Ovary (tissue), 9 donors: ENCODE measurements around the gene GALNT13. TPM values are rescaled to one million over a fixed set of nuclear protein-coding genes. Genes with fewer than 3 reads are reported as not detected.

Source experiments
- DNase-seq, 5 donors: peaks; one replicate each; pipeline ENCODE4 v3.0.0-alpha.2; 2019 to 2020
- H3K27ac ChIP-seq, 2 donors: fragments of 200-600 bp; one replicate each; pipeline versions ENCODE4 v1.5.1 to v1.8.0; 2019 to 2022
- H3K27me3 ChIP-seq: fragments of 200-600 bp; one replicate; pipeline ENCODE4 v1.8.0; 2022
- H3K36me3 ChIP-seq: fragments of 200-600 bp; sonication (generic); one replicate; pipeline ENCODE4 v1.5.1; 2019
- H3K4me1 ChIP-seq: one replicate; pipeline ENCODE4 v1.8.1; 2013; ENCODE audit warnings: mild to moderate bottlenecking, moderate library complexity; ENCODE audit not compliant: insufficient read depth
- H3K4me3 ChIP-seq: fragments of 200-600 bp; sonication (generic); one replicate; pipeline ENCODE4 v1.5.1; 2017
- H3K9me3 ChIP-seq, 2 donors: fragments of 200-600 bp in 1 of 2; sonication (generic) in 1 of 2; one replicate each; pipeline versions ENCODE4 v1.5.1 to v1.8.1; 2013 to 2019; ENCODE audit warnings: mild to moderate bottlenecking in 1 of 2, moderate library complexity in 1 of 2
- EP300 ChIP-seq: sonication (generic); formaldehyde crosslinking; IDR thresholded peaks from one replicate; pipeline ENCODE4 v1.6.1; 2017; ENCODE audit warnings: antibody characterized with exemption
- POLR2A ChIP-seq: fragments of 450-650 bp; IDR thresholded peaks from one replicate; pipeline ENCODE4 v1.6.1; 2017; ENCODE audit warnings: antibody characterized with exemption, mild to moderate bottlenecking, moderate library complexity
- WGBS, 3 donors: extraction: QIAGEN DNeasy Blood & Tissue Kit in 1 of 3; methylation state at CpG; one replicate each; pipeline versions ENCODE4 v1.1.5 to v1.1.7; 2013 to 2017; 5-methylcytosine and 5-hydroxymethylcytosine counted together
- intact Hi-C, 4 donors: fragments of 100-400 bp; cut with DNase I; formaldehyde crosslinking; loops; one replicate each; pipeline versions ENCODE4 v1.11.0 to v1.15.1; 2022 to 2023
- polyA plus RNA-seq, 2 donors: library from polyadenylated mRNA; stranded (reverse); fragments of 200-250 nt in 1 of 2; fragments of 350-450 nt in 1 of 2; fragmentation: Illumina TruSeq in 1 of 2; extraction: RNeasy Lipid Tissue Mini Kit (QIAGEN cat#74804) in 1 of 2; gene quantifications; one replicate each; pipeline ENCODE4 v1.2.3, GENCODE V29; 2013 to 2014
- total RNA-seq, 7 donors: library from RNA; depleted of rRNA in 2 of 7; stranded (reverse); fragments of >200 nt in 2 of 7; fragmentation: NEBNext Ultra II Directional in 3 of 7; extraction: Animal tissue kit (Norgen Biotek cat#: 25700) in 3 of 7; gene quantifications; one replicate each; pipeline versions ENCODE4 v1.1.0 to v1.2.4, GENCODE V29; 2016 to 2023
- TF ChIP-seq, protein P1 (sequence below), 3 donors: fragments of 450-650 bp in 2 of 3; fragments of 200-600 bp in 1 of 3; IDR thresholded peaks; one replicate each; pipeline versions ENCODE4 v1.5.1 to v1.8.0; 2016 to 2022; ENCODE audit warnings: antibody characterized with exemption in 3 of 3, mild to moderate bottlenecking in 1 of 3
- donor health status: DM: no; HTN: no; CAD: no; lungs with moderate emphysema.
- donor health status: DM: no; HTN: no; CAD: no.
- donor health status: Bipolar disorder and iron deficiency.
- donor health status: DM: yes; HTN: yes; CAD: no.
- donor health status: DM: no; HTN: no; CAD: no.
- donor health status: DM: yes; HTN: yes; CAD: no.

Gene GALNT13
- total and polyA plus RNA-seq, 9 donors, result 0.22 to 4.7 (median 1.1) TPM; not detected in 1

DNA sequence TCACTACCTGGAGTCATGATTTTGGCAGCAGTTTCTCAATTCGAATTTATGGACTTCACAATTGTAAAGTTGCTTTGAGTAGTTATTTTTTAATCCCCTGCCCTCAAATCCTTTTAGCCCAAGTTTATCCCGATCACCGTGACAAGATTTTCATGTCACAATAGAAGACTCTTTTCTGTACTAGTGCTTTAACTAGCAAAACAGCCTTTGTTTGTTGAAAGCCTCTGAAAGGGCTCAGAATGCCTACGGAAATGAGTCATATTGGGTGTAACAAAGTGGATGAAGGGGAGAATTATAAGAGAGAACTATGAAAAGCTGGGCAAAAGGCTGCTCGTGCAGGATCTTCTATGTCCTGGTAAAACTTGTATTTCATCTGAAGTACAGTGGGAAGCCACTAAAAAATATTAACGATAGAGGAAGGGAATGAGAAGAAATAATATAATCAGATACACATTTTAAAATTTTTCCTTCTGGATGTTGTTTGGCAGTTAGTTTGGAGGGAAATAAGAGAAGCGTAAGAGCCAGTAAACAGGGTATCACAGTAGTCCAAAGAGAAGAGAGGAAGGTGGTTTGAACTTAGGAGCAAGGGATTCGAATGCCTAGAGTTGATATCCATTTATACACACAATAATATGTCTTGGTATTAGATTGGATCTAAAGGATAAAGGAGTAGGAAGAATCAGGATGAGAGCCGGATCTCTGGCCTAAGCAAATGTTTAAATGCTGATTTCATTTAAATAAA, 114.9 kb downstream of the GALNT13 start:
- Histone ChIP-seq H3K9me3 (no peaks in the 10 kb centered on the region), H3K27me3 (no peaks in the 10 kb centered on the region), H3K27ac (no peak overlapping the region), H3K36me3 (no peaks in the 10 kb centered on the region), H3K4me1 (no peaks in the 10 kb centered on the region), H3K4me3 (no peak overlapping the region)
- TF ChIP-seq EP300, result no peak
- no peak for DNase-seq
- intact Hi-C loops, result no loop called here
- 76 to 77% (median 76%) methylated on average over 9 of the region's 9 CpGs for WGBS, 3 donors

DNA sequence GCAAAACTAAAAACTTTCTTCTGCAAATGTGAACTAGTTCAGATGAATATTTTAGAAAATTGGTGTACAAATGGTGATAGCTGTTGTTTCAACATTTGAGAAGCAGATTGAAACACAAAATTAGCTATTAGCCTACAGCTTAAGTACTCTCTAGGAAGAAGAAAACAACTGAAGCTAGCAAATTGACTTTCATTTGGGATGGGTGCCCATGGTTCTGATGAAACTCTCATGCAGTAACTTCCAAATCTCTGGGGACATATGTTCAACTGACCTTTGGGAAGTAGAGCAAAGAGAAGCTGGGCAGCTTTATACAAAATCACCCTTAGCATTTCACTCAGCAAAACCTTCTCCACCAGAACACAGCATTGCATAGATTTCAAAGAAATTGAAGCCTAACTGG, 119.0 kb downstream of the GALNT13 start:
- intact Hi-C loops, result loop anchor here in 1 of 4 donors (5.0 kb wide), 1 partner anchor 97 kb away; no protein-coding TSS in a partner anchor
- no peaks in the 10 kb centered on the region for H3K36me3 ChIP-seq
- no peaks in the 10 kb centered on the region for H3K27me3 ChIP-seq

DNA sequence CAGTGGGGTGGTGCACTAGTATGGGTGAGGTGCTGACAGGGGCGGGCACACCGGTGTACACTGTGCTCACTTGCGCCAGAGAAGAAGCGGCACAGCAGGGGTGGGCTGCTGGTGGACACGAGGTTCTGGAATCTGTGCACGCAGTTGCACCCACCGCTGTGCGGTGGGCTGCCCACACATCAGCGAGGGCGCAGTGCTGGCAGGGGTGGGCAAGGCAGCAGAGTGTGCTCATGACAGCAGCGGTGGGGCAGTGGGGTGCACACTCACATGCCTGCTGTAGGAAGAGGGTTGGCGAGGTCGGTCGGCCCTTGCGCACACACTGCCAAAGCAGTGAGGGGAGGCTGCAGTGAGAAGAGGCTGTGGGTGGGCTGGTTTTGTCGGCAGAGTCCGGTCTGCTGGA, 141.8 kb downstream of the GALNT13 start:
- Histone ChIP-seq H3K27me3 (no peaks in the 10 kb centered on the region), H3K4me3 (no peak overlapping the region), H3K4me1 (no peaks in the 10 kb centered on the region), H3K27ac (no peak overlapping the region), H3K36me3 (no peaks in the 10 kb centered on the region), H3K9me3 (no peaks in the 10 kb centered on the region)
- TF ChIP-seq, protein P1, sequence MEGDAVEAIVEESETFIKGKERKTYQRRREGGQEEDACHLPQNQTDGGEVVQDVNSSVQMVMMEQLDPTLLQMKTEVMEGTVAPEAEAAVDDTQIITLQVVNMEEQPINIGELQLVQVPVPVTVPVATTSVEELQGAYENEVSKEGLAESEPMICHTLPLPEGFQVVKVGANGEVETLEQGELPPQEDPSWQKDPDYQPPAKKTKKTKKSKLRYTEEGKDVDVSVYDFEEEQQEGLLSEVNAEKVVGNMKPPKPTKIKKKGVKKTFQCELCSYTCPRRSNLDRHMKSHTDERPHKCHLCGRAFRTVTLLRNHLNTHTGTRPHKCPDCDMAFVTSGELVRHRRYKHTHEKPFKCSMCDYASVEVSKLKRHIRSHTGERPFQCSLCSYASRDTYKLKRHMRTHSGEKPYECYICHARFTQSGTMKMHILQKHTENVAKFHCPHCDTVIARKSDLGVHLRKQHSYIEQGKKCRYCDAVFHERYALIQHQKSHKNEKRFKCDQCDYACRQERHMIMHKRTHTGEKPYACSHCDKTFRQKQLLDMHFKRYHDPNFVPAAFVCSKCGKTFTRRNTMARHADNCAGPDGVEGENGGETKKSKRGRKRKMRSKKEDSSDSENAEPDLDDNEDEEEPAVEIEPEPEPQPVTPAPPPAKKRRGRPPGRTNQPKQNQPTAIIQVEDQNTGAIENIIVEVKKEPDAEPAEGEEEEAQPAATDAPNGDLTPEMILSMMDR (IDR thresholded peaks at IDR 0.05), result no peak
- TF ChIP-seq EP300 (no peak), POLR2A (no peak)
- 94 to 96% (median 94%) methylated on average over 17 of the region's 17 CpGs for WGBS, 3 donors
- DNase-seq, result no peak
- intact Hi-C loops, result no loop called here

More for the DNA sequence above, 119.0 kb downstream of the GALNT13 start:
- TF ChIP-seq, protein P1 (IDR thresholded peaks at IDR 0.05), result no peak
- TF ChIP-seq EP300 (no peak), POLR2A (no peak)
- no peak for DNase-seq
- H3K27ac ChIP-seq, result no peak overlapping the region
- H3K4me3 ChIP-seq, result no peak overlapping the region
- no peaks in the 10 kb centered on the region for H3K9me3 ChIP-seq
- no peaks in the 10 kb centered on the region for H3K4me1 ChIP-seq

DNA sequence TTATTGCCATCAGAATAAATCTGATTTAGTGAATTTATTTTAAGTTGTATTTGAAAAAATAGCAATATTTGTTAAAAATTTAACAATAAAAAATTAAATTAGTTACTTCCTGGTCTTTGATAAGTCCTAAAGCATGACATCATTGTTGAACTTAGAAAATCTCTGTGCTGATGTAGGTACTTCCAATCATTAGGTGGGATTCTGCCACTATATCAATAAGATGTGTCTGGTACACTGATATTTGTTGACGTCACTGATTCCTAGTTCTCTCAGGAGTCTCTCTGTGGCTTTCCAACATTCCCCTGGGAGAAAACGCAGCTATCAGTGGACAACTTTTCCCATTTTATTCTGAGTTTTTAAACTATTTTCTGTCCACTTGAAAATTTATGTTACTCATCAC, 143.5 kb downstream of the GALNT13 start:
- no peaks in the 10 kb centered on the region for H3K9me3 ChIP-seq
- H3K27ac ChIP-seq, result no peak overlapping the region
- DNase-seq, result no peak
- TF ChIP-seq POLR2A, result no peak
- TF ChIP-seq, protein P1 (IDR thresholded peaks at IDR 0.05), result no peak
- TF ChIP-seq EP300, result no peak
- intact Hi-C loops, result no loop called here
- H3K4me1 ChIP-seq, result no peaks in the 10 kb centered on the region
- WGBS, 3 donors, result 78 to 83% (median 81%) methylated on average over 2 of the region's 2 CpGs
- H3K4me3 ChIP-seq, result no peak overlapping the region
- no peaks in the 10 kb centered on the region for H3K36me3 ChIP-seq
- no peaks in the 10 kb centered on the region for H3K27me3 ChIP-seq

DNA sequence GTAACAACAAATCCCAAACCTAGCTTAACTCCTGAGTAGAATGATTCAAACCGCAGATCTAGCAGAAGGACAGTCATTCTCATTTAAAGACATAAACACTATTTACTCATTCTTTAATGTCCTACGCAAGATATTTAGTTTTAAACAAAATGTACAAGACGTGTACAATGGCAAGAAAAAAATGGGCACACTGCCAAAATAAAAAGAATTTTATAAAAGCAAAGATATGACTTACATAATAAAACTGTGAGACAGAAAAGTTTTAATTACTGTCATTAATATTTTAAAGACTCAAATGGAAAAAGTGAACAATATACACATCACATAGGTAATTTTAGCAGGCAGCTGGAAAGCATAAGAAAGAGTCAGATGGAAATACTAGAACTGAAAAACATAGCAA, 157.8 kb downstream of the GALNT13 start:
- Histone ChIP-seq H3K4me3 (no peak overlapping the region), H3K9me3 (no peaks in the 10 kb centered on the region), H3K27ac (no peak overlapping the region), H3K36me3 (no peaks in the 10 kb centered on the region), H3K27me3 (no peaks in the 10 kb centered on the region), H3K4me1 (no peaks in the 10 kb centered on the region)
- no peak for TF ChIP-seq EP300
- TF ChIP-seq POLR2A, result no peak
- TF ChIP-seq, protein P1 (IDR thresholded peaks at IDR 0.05), result no peak
- intact Hi-C loops, result no loop called here
- no peak for DNase-seq
- WGBS, 3 donors, result 65 to 68% (median 67%) methylated on average over 3 of the region's 3 CpGs
